Measurements from ENCODE around the gene POLD2.

- no peak for TF ChIP-seq EZH2 (IDR thresholded peaks at IDR 0.05; ENCODE audit: borderline replicate concordance, low read length)
- TF ChIP-seq, protein P1, sequence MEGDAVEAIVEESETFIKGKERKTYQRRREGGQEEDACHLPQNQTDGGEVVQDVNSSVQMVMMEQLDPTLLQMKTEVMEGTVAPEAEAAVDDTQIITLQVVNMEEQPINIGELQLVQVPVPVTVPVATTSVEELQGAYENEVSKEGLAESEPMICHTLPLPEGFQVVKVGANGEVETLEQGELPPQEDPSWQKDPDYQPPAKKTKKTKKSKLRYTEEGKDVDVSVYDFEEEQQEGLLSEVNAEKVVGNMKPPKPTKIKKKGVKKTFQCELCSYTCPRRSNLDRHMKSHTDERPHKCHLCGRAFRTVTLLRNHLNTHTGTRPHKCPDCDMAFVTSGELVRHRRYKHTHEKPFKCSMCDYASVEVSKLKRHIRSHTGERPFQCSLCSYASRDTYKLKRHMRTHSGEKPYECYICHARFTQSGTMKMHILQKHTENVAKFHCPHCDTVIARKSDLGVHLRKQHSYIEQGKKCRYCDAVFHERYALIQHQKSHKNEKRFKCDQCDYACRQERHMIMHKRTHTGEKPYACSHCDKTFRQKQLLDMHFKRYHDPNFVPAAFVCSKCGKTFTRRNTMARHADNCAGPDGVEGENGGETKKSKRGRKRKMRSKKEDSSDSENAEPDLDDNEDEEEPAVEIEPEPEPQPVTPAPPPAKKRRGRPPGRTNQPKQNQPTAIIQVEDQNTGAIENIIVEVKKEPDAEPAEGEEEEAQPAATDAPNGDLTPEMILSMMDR (conservative IDR thresholded peaks at IDR 0.05 in 1 of 2, IDR thresholded peaks at IDR 0.05 in 1 of 2; ENCODE audit: extremely low read depth in 1 of 2, insufficient read depth in 1 of 2, low read depth in 1 of 2, low read length in 2 of 2): no peak
Measured at GRCh38 chr7:44136731-44137130, 13.4 kb upstream of the POLD2 start.

Data from mammary epithelial cell (primary cell).